Dermis blood vessel endothelial cell (primary cell): ENCODE measurements around the gene GABPB1. TPM values are rescaled to one million over a fixed set of nuclear protein-coding genes. Genes with fewer than 3 reads are reported as not detected.

Experiments used
- DNase-seq: peaks from one replicate; pipeline ENCODE4 v3.0.0; 2010
- total RNA-seq: library from RNA; depleted of rRNA; stranded (reverse); fragments of >200 nt; gene quantifications from 2 replicates; pipeline ENCODE4 v1.2.3, GENCODE V29; 2014

The GABPB1 gene
- total RNA-seq, 1 donor from 2014 or later, result 113 TPM

DNA sequence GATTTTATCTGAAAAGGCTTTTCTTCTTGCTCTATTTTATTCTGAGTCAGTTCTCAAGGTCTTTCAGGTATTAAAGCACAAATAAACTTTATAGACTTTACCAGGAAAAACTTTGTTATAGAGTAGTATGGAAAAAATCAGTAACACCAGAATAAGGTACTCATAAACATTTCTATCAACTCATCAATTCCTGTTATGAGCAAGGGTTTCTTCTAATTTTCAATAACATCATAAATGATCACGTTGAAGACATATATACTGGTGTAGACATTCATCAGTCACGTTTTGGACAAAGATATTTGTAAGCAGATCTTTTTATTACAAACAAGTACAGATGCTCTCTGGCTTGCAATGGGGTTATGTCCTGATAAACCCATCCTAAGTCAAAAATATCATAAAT is 79.9 kb downstream of the GABPB1 start:
- no peak for DNase-seq

GRCh38 chr15:50267577-50267976 is 87.4 kb downstream of the GABPB1 start:
- no peak for DNase-seq

GRCh38 chr15:50265620-50266019 is 89.4 kb downstream of the GABPB1 start, which contains the start of gene HDC:
HDC (minus strand) TSS chr15:50265726; CDS start chr15:50265623, 103 bp downstream.
- no peak for DNase-seq

DNA sequence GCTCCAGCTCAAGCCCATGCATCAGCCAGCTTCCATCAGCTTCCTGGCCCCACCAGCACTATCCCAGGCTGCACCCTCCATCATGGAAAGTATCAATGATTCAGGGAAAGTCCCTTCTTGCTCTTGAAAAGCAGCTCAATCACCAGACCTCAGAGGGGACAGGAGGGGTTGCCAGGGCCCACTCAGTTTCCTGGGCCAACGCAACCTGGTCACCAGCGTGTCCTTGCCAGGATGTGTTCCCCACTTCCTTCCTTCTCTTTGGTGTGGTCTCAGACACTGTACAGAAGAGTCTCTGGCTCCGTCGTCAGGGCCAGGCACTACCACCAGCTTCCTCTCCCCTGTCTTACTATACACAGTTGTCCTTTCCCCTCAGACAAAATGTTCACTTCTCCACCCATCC is 92.5 kb downstream of the GABPB1 start:
- no peak for DNase-seq

DNA sequence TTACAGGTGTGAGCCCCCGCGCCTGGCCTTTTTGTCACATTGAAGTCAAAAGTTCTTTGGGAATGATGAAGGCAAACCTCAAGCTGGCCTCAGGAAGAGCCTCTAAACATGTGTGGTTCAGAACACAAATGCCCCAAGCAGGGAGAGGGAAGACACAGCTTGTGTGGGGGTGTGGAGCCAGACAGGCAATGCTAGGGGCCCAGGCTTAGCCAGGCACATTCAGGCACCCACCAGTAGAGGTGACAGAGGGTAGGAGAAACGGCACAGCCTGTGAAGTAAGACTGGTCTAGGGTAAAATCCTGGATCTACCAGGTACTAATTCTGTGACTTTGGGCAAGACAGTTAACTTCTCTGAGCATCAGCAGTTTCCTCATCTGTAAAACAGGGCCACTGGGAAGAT is 93.0 kb downstream of the GABPB1 start:
- DNase-seq, result no peak

GRCh38 chr15:50260969-50261496 is 94.0 kb downstream of the GABPB1 start:
- DNase-seq, result no peak

DNA sequence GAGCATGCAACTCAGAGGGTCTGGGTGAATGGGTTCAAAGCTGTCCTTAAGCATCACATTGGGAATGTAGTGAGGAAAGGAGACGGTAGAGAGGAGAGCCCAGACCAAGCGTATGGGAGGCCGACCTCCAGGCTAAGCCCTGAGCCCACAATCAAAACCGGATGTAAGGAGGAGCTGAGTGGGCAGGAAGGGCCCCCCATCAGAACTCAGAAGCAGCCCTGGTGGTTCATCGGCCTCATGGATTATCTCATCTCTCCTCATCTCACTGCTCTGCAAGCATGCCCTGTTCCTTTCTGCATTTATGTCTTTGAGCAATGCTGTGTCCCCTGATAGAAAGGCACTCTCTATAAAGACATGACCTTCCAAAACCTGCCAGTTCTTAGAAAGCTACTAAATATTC is 95.7 kb downstream of the GABPB1 start:
- no peak for DNase-seq

GRCh38 chr15:50257924-50258323 is 97.1 kb downstream of the GABPB1 start:
- no peak for DNase-seq

DNA sequence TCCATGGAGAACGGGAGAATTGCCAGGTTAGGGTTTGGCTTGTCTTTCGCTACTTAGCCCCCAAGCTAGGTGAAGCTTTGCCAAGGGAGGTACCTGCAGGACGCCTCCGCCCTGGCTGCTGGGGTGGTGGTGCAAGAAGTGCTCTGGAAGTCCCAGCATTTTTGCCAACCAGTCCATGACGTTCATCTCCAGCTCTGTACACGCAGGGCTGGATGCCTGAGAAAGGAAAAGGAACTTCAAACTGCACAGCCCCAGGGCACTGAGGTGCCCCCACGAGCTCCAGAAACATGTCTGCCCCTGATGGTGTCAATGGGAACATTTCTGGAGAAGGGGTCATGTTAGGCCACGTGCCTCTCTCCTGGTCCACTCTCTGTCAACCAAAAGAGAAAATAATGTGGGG is 97.7 kb downstream of the GABPB1 start:
- no peak for DNase-seq

GRCh38 chr15:50256188-50257041 is 98.6 kb downstream of the GABPB1 start:
- DNase-seq, result no peak

GRCh38 chr15:50252556-50252955 is 102.4 kb downstream of the GABPB1 start:
- no peak for DNase-seq

GRCh38 chr15:50251638-50252182 is 103.3 kb downstream of the GABPB1 start:
- no peak for DNase-seq

- DNase-seq, result no peak
Observed at GRCh38 chr15:50250760-50251394, 104.1 kb downstream of the GABPB1 start.

GRCh38 chr15:50249704-50250103 is 105.3 kb downstream of the GABPB1 start:
- no peak for DNase-seq

- DNase-seq, result no peak
Observed at GRCh38 chr15:50248994-50249582, 105.9 kb downstream of the GABPB1 start.

GRCh38 chr15:50247819-50248655 is 107.0 kb downstream of the GABPB1 start:
- no peak for DNase-seq

- no peak for DNase-seq
Observed at GRCh38 chr15:50246631-50247030, 108.4 kb downstream of the GABPB1 start.

DNA sequence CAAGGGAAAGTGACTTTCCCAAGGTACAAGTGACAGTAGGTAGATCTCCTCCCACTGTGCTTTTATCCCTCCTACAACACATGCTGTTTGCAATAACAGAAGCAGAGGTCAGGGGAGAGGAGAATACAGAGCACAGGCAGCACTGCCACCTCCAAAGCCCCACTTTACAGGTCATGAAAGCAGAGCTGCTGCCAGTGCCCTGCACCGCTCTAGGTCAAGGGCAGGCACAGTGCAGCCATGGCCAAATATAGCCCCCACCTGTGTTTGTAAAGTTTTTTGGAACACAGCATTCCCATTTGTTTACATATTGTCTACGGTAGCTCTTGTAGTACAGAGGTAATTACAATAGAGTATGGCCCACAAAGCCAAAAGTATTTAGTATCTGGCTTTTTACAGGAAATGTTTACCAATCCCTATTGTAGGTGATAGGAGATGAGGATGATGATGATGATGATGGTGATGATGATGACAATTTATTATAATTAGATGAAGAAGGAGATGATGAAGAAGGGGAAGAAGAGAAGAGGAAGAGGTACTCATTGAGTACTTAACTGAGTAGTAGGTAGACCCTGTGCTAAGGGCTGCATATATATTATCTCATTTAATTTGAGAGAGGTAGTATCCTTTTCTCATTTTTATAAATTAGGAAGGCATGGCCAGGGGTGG is 109.9 kb downstream of the GABPB1 start:
- no peak for DNase-seq

- no peak for DNase-seq
Observed at GRCh38 chr15:50244153-50244552, 110.8 kb downstream of the GABPB1 start.

DNA sequence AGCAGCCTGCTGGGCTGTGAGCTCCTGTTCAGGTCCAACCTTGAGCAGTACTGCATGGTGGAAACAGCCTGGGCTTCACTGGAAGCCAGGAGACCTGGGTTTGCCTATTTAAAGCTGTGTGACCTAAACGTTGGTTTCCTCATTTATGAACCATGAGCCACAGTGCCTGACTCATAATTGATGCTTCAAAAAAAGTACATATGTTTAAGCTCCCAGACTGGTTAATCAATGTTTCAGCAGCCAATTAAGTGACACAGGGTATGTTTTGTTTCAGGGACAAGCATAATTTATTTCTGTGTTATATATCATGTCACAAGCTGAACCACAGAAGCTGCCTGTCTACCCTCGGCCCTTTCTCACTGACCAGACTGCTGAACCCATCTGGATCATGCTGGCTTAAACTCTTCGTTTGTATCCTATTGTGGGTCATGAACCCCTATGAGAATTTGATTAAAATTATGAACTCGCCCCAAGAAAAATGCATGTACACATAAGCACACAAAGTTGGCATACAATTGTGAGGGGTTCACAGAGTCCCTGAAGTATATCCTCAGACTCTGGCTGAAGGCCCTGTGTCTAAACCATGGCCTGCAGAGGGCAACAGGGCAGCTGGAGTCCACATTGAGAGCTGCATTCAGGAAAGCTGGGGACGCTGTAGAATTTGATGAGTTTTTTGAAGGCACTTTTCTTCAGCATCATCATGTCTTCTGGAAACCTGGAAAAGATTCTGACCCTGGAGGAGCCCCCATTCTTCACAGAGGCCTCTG is 113.1 kb downstream of the GABPB1 start:
- no peak for DNase-seq

DNA sequence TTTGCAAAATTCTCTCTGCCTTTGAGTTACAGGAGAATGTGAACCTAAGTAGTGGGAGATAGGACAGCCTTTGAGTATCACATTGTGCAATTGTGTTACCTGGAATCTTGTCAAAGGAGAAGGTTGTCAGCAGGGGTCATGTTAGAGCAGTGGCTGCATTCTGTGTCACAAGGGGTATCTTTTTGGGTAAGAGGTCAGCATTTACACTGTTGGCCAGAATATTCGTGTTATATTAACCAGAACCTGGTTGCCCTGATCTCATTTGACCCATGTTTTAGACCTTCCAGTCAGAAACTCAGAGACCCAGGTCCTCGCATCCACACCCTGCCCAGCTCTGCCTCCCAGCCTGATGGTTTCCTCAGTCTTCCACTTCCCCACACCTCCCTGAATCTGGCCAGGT is 116.7 kb downstream of the GABPB1 start:
- DNase-seq, result no peak
